Measurements from ENCODE around the gene ZC2HC1B.

Gene ZC2HC1B

DNA sequence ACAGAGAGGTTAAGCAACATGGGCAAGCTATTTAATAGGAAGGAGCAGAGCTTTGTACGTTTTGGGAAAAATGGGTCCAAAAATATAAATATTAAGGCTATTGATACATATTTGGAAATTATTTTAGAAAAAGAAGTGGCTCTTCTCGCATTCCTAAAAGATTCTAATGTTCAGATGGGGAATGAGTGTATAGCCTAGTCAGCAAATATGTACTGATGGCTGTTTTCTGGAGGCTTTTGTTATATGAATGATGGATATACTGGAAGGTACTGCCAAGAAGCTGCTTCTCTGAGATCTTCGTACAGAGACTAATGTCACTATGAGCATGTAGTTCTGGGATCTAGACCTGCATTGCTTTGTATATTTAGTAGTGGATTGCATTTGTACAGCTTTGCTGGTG lies 72.1 kb downstream of the ZC2HC1B start:
- no peak for DNase-seq

GRCh38 chr6:143936778-143937667 lies 72.7 kb downstream of the ZC2HC1B start:
- DNase-seq = no peak

DNA sequence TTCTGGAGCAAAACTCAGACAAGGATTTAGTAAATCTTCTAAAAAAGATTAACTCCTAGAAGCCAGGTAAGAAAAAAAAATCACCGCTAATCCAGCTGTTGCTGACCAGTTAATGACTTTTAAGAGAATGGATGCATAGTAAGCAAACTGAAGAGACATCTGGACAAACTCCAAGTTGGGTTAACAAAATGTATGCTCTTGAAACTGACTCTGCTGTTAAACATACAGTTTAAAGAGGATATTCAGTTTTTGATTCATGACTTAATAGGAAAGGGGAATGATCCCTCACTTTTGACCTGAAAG lies 73.3 kb downstream of the ZC2HC1B start:
- no peak for DNase-seq

DNA sequence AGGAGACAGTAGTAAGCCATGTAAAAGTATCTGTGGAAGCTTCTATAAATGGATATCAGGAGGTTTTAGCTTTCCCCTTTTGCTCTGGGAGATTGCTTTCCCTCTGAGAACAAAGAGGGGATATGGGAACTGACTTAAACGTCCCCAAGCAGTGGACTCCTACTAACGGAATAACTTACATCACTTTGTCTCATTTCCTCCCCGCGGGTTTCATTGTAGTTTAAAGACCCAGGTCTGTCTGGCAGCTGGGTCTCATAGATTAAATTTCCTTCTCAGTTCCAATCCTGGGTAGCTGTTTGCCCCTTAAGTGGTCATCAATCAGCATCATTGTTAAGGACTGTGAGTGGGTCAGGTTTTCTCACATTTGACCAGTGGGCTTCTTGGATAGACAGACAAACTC lies 75.1 kb downstream of the ZC2HC1B start:
- no peak for DNase-seq

- DNase-seq = peak; percentile 70
Measured at GRCh38 chr6:143940011-143940597, 75.8 kb downstream of the ZC2HC1B start.

GRCh38 chr6:143941852-143942627 lies 77.8 kb downstream of the ZC2HC1B start:
- DNase-seq = peak; percentile 51

DNA sequence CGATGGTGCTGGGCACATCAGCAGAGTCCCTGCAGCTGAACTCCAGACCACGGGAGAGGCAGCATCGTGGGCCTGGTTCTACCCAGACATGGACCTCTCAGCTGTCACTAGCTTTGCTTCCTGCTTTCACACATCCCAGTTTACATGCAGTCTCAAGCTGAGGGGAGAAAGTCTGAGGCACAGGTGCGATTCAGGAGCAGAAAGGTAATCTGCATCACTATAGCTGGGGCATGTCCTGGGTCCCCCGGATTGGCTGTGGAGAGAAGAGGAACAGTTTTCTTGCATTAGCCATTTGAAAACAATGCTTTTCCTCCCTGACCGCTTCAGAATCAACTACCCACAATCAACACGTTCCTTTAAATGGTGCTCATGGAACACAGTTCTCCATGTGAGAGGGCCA lies 83.9 kb downstream of the ZC2HC1B start:
- DNase-seq = no peak

DNA sequence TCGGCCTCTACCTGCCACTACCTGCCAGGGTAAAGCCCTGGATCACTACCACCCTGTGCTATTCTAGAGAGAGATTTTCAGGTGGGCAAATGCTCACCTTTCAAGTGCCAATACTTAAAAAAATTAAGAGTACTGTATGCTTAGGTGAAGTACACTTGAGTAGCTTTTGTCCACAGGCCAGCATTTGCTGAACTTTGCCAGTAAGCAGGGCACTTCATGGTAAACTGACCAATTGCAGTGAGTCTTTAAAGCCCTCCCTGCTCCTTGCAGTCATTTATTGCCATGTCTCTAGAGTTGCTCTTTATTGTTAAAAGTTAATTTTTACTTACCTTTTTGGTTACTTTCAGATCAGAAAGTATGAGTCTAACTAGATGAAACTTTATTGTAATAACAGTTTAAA lies 85.3 kb downstream of the ZC2HC1B start:
- no peak for DNase-seq

DNA sequence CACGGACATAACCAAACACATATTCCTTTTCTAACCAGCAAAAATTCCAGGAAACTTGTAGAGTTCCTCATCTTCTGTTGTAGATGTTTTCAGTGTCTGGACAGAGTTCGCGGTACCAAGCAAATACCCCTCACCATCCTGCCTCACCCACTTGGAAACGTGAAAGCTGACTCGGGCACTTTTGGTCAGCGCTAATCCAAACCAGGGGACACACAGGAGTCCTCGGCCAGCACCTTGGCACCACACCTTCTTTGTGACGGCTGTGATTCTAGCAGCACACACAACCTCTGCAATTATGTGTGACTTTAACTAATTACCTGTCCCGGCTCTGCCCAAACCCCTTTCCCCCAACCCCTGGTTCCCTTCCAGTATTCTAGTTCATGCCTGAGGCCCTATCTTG lies 85.7 kb downstream of the ZC2HC1B start:
- DNase-seq = no peak

DNA sequence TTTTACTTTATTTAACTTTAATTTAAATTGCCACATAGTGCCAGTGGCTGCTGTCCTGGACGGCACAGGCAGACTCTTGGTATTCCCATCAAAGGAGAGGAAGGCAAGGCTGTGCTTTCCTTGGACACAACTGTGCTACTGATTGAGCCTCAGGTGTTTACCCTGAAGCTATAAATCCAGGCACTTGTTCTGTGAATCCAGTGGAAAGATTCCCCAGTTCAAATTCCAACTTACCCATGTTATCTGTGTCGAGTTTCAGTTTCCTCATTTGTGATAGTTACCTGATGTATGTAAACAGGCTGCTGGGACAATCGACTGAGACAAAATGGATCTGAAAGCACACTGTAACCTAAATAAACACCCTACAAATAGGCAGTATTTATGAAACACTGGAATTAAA lies 86.6 kb downstream of the ZC2HC1B start:
- no peak for DNase-seq

GRCh38 chr6:143952060-143952778 lies 87.9 kb downstream of the ZC2HC1B start:
- DNase-seq = no peak

DNA sequence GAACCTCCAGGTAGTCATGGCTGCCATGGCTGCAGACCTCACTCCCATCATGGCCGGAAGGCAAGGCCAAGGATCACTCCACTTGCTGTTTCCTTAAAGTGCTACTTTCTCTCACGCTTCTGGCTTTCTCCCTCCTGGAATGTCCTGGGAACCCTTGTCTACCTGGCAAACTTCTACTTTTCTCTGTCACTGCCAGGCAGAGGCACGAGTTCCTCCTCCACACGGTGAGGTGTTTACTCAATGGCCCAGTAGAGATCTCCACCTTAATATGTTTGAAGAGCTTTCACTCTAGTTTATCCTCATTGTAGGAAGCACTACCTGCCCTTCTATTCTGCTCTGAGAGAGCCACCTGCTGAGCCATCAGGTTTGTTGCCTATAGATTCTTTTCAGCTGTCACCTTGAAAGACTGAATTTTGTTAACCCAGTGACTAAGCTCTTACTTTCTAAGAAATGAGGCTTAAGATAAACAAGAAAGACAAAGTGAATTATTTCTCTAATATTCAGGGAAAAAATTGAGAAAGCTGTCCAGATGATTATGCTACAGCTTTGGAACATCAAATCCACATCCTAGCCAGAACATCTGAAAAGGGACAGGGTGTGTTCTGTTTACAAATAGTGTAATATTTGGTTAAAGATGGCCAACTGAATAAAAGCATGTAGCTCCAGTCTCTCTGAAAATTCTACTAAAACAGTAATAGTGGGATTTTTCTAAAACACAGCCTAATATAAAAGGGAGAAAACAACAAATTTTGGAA lies 88.8 kb downstream of the ZC2HC1B start:
- no peak for DNase-seq

DNA sequence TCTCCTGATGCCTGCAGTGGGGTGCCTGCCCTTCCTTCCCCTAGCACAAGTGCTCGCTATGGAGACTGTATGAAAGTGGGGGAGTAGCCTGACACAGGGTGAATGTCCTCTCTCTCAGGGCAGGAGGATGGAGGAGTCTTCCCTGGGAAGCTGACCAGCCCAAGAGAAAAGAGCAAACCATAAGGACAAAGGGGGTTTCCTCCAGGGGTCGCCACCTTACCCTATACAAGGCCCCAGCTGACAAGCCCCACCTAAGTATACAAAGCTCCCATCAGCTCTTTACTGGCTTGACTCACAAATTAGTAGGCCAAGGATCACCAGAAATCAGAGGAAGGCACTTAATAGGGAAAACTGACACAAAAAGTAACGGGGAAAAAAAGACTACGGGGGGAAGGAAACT lies 89.6 kb downstream of the ZC2HC1B start:
- DNase-seq = no peak

- DNase-seq = no peak
Measured at GRCh38 chr6:143955971-143956370, 91.7 kb downstream of the ZC2HC1B start.

DNA sequence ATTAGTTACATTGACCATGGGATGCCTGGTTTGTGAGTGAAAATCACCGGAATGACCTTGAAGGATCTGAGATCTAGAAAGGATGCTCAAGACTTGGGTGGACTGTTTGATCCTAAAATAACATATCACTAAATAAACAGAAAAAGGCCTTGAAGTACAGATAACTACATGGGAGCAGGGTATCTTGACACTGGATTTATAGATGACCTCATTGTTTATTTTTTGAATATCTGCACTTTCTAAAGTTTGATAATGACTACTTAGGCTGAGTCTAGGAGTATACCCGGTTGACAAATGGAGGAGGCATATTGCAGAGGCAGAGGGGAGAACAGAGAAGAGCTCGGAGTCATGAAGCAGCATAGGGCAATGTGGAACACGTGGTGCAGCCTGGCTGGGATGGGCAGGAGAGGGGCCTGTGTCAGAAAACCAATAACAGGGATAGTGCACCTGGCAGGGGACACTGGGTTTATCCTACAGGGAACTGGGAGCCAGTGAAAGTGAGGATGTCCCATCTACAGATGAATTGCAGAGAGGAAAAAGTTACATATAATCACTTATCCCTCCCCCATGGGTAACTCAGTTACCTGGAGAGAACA lies 93.5 kb downstream of the ZC2HC1B start:
- no peak for DNase-seq

GRCh38 chr6:143958839-143959399 lies 94.6 kb downstream of the ZC2HC1B start:
- DNase-seq = no peak

GRCh38 chr6:143959927-143960326 lies 95.7 kb downstream of the ZC2HC1B start:
- DNase-seq = no peak

- DNase-seq = no peak
Measured at GRCh38 chr6:143961066-143961465, 96.8 kb downstream of the ZC2HC1B start.

GRCh38 chr6:143961886-143962878 lies 97.9 kb downstream of the ZC2HC1B start:
- DNase-seq = no peak

DNA sequence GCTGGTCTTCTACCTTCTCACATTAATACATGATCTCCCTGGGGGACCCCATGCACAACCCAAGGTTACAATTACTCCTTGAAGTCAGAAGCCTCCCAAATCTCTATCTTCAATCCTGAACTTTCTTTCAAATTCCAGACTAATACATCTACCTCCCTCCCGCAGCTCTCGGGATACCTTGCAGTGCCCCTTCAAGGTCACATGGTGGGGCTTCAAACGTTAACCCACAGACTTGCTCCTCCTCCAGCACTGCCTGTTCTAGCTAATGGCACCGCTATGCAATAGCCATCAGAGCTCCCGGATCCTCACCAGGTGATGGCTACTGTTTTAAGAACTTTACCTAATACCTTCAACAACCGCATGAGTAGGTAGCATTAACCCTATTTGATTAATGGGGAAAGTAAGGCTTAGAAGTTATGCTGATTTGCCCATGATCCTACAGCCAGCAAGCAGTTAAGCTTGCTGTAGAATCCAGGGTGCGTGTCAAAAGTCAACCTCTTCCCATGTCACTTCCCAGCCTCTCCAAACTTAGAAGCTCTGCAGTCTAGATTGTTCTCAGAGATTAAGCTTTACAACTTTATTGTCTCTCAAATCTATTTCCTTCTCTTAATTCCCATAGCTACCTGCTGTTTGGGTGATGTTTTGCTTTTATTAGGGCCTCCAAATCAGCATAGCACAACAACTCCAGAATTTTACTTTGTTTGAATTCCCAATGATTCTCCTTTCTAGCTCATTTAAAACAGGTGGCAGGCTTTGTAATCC lies 99.1 kb downstream of the ZC2HC1B start:
- DNase-seq = no peak

All from CD4-positive, alpha-beta T cell treated with Interleukin-10 for 1 hour (primary cell).